Lung microvascular endothelial cell (primary cell): ENCODE results near the gene ACSBG1. TPM values are rescaled to one million over a fixed set of nuclear protein-coding genes. Genes with fewer than 3 reads are reported as not detected.
A peak's percentile ranks its signal among the peaks of the same experiment; 100 is the strongest.

Source experiments
- DNase-seq, 2 donors: peaks; one replicate each; pipeline versions ENCODE4 v3.0.0 to v3.0.0-alpha.2; 2010; ENCODE audit warnings: low read depth in 2 of 2
- total RNA-seq: library from RNA; depleted of rRNA; stranded (reverse); fragments of >200 nt; gene quantifications from 2 replicates; pipeline ENCODE4 v1.2.1, GENCODE V29; 2014

The ACSBG1 gene
- total RNA-seq, 1 donor from 2014 or later: not detected

DNA sequence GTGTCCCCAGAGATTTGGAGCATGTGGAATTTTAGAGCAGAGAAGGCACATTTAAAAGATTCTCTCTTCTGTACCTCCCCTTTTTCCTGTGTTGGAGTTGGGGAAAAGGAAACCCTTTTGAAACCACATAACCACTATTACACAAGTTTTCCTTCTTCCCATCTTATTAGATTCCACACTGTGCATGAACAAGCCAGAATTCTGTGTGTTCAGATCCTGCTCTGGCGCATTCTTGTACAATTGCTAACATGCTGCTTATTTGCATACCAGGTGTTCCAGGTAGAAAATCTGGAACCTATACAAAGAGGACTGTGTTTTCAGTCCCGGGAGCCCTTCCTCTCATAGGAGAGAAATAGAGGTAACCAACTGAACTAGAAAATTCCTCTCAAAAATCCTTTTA lies 100.6 kb downstream of the ACSBG1 start:
- DNase-seq: no peak

DNA sequence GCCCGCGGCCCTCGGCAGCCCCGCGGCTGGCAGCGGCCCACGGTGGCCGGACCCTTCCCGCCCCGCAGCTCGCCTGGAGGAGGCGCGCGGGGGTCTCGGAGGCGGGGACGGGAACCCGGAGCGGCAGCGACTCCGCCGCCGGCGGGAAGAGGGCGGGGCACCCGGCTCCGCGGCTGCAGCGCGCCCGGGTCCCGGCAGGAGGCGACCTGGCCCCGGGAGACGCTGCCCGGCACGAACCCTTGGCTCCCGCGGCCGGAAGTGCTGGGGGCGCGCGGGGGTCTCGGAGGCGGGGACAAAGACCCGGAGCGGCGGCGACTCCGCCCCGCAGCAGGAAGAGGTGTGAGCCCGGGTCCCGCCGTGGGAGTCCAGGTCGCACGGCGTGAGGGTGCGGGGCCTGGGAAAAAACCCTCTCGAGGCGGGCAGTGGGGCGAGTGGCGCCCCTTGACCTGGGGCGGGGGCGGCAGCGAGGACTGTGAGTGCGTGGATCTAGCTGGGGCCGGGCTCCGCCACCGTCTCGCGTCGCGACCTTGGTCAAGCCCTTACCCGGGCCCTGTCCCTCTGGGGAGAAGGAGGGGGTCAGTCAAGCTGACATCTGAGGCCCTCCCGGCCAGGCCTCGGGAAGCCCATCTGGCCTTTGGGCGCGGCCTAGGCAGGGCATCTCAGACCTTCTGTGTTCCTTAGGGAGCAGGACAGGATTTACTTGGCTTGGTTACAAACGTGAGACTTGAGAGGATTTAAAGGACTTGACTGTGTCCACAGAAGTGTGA lies 102.9 kb downstream of the ACSBG1 start, which contains the start of gene CIB2:
TSS of gene CIB2 (minus strand) at position 151 of the 767 bp plus-strand sequence. CDS start 230 bp downstream, outside the sequence.
- DNase-seq: peak; percentile 52 to 68

DNA sequence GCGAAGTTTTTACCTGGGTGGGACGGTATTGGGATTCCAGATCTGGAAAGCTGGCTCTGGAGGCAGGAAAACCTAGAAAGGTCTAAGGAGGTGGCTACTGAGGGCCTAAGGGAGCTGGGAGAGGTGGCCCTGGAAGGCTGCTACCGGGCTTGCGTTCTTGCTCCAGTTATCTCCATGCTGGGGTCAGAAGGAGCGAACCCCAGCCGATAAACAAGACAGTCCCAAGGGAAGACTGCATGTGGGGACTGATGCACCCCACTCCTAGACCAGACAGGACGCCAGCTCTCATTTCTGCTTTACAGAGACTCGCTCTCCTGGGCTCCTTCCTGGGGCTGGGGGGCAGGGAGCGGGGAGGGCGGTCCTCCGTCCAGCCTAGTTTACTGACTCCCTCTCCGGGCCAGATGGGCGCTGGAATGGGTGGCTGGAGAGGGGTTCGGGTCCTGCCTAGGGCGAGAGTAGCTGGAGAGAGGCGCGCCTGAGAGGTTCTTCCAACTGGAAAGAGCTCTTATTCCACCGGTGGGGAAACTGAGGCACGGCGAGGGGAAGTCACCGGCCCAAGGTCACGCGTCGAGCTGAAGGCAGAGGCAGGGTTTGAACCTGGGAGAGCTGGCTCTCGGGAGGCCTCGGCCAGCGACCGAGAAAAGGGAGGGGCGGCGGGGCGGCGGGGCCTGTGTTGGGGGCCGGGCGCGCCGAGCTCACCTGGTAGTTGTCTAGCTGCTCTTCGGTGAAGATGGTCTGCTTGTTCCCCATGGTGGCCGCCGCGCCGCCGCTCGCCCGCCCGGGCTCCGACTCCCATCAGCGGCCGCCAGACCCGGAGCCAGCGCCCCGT lies 103.7 kb downstream of the ACSBG1 start:
- no peak for DNase-seq

DNA sequence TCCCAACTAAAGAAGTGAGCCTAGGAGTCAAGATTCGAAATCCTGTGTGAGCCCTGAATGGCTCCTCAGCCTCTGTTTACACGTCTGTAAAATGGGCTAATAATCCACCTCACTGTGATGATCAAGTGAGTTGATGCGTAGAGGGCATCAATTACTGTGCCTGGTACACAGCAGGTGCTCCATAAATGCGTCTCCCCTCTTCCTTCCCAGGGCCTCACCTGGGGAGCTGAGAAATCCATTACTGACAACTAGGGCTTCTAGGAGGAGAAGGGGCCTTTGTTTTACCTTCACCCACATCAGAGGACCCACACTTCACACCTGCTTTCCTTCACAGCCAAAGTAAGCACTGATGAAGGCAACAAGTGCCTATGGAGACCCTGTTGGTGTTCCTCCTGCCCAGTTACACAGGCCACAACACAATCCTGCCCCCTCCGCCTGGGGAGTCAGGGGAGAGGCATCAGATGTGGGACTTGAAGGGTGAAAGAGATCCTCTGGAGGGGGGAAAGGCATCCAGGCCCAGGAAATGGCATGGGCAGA lies 104.5 kb downstream of the ACSBG1 start:
- DNase-seq: no peak

DNA sequence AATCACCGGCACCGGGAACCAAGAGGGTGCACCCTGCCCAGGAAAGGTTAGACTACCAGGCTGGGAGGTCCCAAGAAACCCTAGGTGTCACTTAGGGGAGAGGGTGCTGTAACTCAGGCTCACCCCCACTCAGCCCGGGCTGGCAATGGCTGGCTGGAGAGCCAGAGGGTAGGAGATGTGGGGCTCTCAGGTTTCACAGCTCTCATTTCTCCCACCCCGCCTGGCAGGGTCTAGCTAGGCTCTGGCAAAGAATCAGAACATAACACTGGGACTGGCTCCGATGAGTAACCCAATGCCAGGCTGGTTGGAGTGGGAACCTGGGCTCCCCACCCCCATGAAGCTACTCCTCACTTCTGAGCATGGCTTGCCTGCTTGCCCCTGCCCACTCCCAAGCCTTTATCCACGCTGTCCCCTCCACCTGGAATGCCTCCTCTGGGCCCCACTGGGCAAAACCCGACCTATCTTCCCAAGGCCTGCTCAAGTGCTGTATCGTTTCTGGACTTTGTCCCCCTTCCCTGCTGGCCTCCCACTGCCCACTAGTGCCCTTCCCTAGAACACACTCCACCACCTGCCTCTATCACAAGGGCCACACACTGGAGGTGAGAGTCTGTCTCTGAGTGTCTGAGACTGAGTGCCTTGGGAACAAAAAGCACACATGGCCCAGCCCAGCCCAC lies 105.2 kb downstream of the ACSBG1 start:
- no peak for DNase-seq

DNA sequence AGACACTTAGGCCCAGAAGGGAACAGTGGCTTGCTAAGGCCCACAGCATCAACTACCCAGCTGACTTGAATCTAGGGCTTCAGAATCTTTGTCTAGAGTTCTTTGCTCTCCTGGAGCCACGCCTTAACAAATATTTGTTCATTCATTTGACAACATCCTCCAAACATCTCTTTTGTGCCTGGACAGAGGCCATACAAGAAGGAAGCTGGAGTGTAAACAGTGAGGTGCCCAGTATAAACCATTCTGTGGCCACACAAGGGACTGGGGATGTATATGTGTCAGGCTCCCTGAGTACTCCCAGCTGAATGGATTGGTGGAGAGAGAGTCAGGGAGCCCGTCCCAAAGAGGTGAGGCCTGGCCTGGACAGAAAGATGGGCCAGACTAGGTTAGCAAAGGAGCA lies 106.5 kb downstream of the ACSBG1 start:
- DNase-seq: no peak

DNA sequence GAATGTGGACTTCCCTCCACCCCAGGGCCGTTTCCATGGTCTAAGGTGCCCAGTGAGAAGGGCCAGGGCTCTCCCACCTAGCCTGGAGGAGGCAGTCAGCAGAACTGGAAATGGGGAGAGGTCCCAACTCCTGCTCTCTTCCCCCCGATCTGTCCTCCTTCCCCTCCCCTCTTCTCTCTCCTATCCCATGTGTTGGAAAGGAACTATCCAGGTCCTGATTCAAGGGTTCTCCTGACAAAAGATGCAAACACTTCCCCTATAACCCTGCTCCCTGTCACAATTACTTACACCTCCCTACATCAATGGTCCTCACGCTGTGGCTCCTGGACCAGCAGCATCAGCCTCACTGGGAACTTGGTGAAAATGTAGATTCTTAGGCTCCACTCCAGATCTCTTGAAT lies 109.1 kb downstream of the ACSBG1 start:
- DNase-seq: no peak

DNA sequence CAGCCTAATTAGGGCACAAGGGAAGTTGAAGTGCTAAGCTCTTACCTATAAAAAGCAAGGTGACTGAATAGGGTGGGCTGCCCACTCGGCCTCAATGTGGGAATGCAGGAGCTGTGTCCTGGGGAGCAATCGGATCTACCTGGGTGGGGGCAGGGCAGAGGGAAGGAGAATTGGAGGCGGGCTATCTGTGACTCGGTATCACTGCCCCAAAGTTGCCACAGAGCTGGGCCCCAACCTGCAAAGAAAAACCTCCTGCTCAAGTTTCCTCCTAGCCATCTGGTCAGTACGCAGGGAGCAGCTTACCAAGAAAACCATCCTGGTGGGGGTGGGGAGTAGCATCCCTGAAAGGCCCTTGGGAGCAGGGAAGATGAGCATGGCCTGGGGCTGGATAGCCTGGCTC lies 113.8 kb downstream of the ACSBG1 start:
- no peak for DNase-seq

Other genes starting within 250 kb of the ACSBG1 start
- gene TBC1D2B, start 156.9 kb downstream of the ACSBG1 start, total RNA-seq: 24.2 and 29.4 TPM in 2 replicates
- not detected in 2 replicates for gene SH2D7, start 142.0 kb downstream of the ACSBG1 start, total RNA-seq
- gene CIB2, start 103.1 kb downstream of the ACSBG1 start, total RNA-seq: 2.2 and 2.8 TPM in 2 replicates
- gene IDH3A, start 85.2 kb downstream of the ACSBG1 start, total RNA-seq: 12.9 and 20.8 TPM in 2 replicates
- gene DNAJA4, start 30.0 kb upstream of the ACSBG1 start, total RNA-seq: 1.1 and 1.6 TPM in 2 replicates
- gene SKIC8, start 65.0 kb upstream of the ACSBG1 start, total RNA-seq: 62.5 and 63.9 TPM in 2 replicates
- not detected in 2 replicates for gene CRABP1, start 105.8 kb upstream of the ACSBG1 start, total RNA-seq
- gene IREB2, start 203.7 kb upstream of the ACSBG1 start, total RNA-seq: 22.9 and 28.8 TPM in 2 replicates